ENCODE measurements around the gene APLNR.

The APLNR gene

GRCh38 chr11:57239348-57239747 is 2.3 kb upstream of the APLNR start (continued):
- TF ChIP-seq, protein P1, sequence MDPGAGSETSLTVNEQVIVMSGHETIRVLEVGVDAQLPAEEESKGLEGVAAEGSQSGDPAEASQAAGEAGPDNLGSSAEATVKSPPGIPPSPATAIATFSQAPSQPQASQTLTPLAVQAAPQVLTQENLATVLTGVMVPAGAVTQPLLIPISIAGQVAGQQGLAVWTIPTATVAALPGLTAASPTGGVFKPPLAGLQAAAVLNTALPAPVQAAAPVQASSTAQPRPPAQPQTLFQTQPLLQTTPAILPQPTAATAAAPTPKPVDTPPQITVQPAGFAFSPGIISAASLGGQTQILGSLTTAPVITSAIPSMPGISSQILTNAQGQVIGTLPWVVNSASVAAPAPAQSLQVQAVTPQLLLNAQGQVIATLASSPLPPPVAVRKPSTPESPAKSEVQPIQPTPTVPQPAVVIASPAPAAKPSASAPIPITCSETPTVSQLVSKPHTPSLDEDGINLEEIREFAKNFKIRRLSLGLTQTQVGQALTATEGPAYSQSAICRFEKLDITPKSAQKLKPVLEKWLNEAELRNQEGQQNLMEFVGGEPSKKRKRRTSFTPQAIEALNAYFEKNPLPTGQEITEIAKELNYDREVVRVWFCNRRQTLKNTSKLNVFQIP (CRISPR knock-in tag; IDR thresholded peaks at IDR 0.05; ENCODE audit: borderline replicate concordance, low read depth), result no peak
- TF ChIP-seq GLIS3 (CRISPR knock-in tag; IDR thresholded peaks at IDR 0.05), result no peak
- TF ChIP-seq, protein P2, sequence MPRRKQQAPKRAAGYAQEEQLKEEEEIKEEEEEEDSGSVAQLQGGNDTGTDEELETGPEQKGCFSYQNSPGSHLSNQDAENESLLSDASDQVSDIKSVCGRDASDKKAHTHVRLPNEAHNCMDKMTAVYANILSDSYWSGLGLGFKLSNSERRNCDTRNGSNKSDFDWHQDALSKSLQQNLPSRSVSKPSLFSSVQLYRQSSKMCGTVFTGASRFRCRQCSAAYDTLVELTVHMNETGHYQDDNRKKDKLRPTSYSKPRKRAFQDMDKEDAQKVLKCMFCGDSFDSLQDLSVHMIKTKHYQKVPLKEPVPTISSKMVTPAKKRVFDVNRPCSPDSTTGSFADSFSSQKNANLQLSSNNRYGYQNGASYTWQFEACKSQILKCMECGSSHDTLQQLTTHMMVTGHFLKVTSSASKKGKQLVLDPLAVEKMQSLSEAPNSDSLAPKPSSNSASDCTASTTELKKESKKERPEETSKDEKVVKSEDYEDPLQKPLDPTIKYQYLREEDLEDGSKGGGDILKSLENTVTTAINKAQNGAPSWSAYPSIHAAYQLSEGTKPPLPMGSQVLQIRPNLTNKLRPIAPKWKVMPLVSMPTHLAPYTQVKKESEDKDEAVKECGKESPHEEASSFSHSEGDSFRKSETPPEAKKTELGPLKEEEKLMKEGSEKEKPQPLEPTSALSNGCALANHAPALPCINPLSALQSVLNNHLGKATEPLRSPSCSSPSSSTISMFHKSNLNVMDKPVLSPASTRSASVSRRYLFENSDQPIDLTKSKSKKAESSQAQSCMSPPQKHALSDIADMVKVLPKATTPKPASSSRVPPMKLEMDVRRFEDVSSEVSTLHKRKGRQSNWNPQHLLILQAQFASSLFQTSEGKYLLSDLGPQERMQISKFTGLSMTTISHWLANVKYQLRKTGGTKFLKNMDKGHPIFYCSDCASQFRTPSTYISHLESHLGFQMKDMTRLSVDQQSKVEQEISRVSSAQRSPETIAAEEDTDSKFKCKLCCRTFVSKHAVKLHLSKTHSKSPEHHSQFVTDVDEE (CRISPR knock-in tag; IDR thresholded peaks at IDR 0.05), result no peak
- no peak for TF ChIP-seq ZNF8 (CRISPR knock-in tag; IDR thresholded peaks at IDR 0.05)

DNA sequence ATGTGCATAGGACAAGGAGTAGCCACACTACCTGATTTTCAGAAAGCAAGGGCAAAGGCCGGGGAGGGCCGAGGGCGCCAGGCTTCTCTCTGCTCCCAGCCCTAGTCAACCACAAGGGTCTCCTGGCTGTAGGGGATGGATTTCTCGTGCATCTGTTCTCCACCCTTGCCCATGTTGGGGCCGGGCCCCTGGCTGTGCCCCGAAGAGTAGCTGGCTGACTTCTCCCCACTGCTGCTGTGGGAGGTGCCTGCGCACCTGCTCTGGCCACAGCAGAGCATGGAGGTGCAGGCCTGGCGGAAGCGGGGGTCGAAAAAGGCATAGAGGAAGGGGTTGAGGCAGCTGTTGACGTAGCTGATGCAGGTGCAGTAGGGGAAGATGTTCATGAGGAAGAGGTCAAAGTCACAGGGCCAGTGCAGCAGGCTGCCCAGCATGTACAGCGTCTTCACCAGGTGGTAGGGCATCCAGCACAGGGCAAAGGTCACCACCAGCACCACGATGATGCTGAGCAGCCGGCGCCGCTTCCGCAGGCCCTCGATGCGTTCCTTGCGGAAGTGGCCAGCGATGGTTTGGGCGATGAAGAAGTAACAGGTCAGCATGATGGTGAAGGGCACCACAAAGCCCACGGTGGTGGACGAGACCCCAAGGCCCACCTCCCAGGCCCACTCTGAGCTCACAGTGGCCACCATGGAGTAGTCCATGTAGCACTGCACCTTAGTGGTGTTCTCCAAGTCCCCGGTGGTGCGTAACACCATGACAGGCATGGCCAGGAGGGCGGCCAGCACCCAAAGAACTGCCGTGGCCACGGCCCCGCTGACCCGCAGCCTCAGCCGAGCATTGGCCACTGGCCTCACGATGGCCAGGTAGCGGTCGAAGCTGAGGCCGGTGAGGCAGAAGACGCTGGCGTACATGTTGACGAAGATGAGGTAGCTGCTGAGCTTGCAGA is 1.0 kb downstream of the APLNR start:
- TF ChIP-seq OSR1 (CRISPR knock-in tag; IDR thresholded peaks at IDR 0.05), result no peak
- TF ChIP-seq, protein P3, sequence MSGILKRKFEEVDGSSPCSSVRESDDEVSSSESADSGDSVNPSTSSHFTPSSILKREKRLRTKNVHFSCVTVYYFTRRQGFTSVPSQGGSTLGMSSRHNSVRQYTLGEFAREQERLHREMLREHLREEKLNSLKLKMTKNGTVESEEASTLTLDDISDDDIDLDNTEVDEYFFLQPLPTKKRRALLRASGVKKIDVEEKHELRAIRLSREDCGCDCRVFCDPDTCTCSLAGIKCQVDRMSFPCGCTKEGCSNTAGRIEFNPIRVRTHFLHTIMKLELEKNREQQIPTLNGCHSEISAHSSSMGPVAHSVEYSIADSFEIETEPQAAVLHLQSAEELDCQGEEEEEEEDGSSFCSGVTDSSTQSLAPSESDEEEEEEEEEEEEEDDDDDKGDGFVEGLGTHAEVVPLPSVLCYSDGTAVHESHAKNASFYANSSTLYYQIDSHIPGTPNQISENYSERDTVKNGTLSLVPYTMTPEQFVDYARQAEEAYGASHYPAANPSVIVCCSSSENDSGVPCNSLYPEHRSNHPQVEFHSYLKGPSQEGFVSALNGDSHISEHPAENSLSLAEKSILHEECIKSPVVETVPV (CRISPR knock-in tag; IDR thresholded peaks at IDR 0.05), result no peak
- no peak for TF ChIP-seq ZFP3 (CRISPR knock-in tag; IDR thresholded peaks at IDR 0.05)
- no peak for TF ChIP-seq ARNTL (CRISPR knock-in tag; IDR thresholded peaks at IDR 0.05; ENCODE audit: borderline replicate concordance, low read depth)
- TF ChIP-seq GLIS3 (CRISPR knock-in tag; IDR thresholded peaks at IDR 0.05), result no peak
- TF ChIP-seq ESRRG (CRISPR knock-in tag; IDR thresholded peaks at IDR 0.05), result no peak
- TF ChIP-seq RARB (CRISPR knock-in tag; IDR thresholded peaks at IDR 0.05), result no peak
- no peak for TF ChIP-seq PPARA (CRISPR knock-in tag; IDR thresholded peaks at IDR 0.05; ENCODE audit: borderline replicate concordance)
- TF ChIP-seq ZNF8 (CRISPR knock-in tag; IDR thresholded peaks at IDR 0.05), result no peak
- TF ChIP-seq, protein P1 (CRISPR knock-in tag; IDR thresholded peaks at IDR 0.05; ENCODE audit: borderline replicate concordance, low read depth), result no peak
- no peak for TF ChIP-seq ZC3H10 (CRISPR knock-in tag; IDR thresholded peaks at IDR 0.05)
- TF ChIP-seq PATZ1 (CRISPR knock-in tag; IDR thresholded peaks at IDR 0.05; ENCODE audit: borderline replicate concordance), result no peak
- TF ChIP-seq, protein P2 (CRISPR knock-in tag; IDR thresholded peaks at IDR 0.05), result no peak
- TF ChIP-seq TOX (CRISPR knock-in tag; IDR thresholded peaks at IDR 0.05; ENCODE audit: borderline replicate concordance), result no peak
- TF ChIP-seq ZNF70 (CRISPR knock-in tag; IDR thresholded peaks at IDR 0.05), result no peak
- no peak for ATAC-seq

Measured in SK-N-SH treated with all-trans-retinoic acid at 6 μM for 48 hours (cell line).